Upper lobe of right lung (tissue), 1 donor: ENCODE results near the gene DPYD. TPM values are rescaled to one million over a fixed set of nuclear protein-coding genes. Genes with fewer than 3 reads are reported as not detected.

Source experiments
- ATAC-seq: fragments of 200-7000 bp; cut with Tn5 transposase; one replicate; pipeline ENCODE4 v1.9.1; 2020; ENCODE audit warnings: mild to moderate bottlenecking, moderate library complexity
- DNase-seq: peaks from one replicate; pipeline ENCODE4 v3.0.0-alpha.2; 2020
- H3K27ac ChIP-seq: fragments of 200-600 bp; one replicate; pipeline ENCODE4 v1.8.0; 2022
- H3K27me3 ChIP-seq: fragments of 200-600 bp; one replicate; pipeline ENCODE4 v1.8.0; 2022; ENCODE audit warnings: mild to moderate bottlenecking
- H3K36me3 ChIP-seq: fragments of 200-600 bp; one replicate; pipeline ENCODE4 v1.8.0; 2022
- H3K4me1 ChIP-seq: fragments of 200-600 bp; one replicate; pipeline ENCODE4 v1.8.0; 2022
- H3K4me3 ChIP-seq: fragments of 200-600 bp; one replicate; pipeline ENCODE4 v1.8.0; 2022; ENCODE audit warnings: mild to moderate bottlenecking
- H3K9me3 ChIP-seq: fragments of 200-600 bp; one replicate; pipeline ENCODE4 v1.8.0; 2022
- intact Hi-C: fragments of 100-400 bp; cut with DNase I; formaldehyde crosslinking; loops from one replicate; pipeline ENCODE4 v1.11.0; 2022
- total RNA-seq: library from RNA; stranded (reverse); fragmentation: NEBNext Ultra II Directional; extraction: Animal tissue kit (Norgen Biotek cat#: 25700); gene quantifications from one replicate; pipeline ENCODE4 v1.2.1, GENCODE V29; 2021
- TF ChIP-seq, protein P1 (sequence below): fragments of 200-600 bp; IDR thresholded peaks from one replicate; pipeline ENCODE4 v1.8.0; 2022; ENCODE audit warnings: antibody characterized with exemption
- donor health status: DM: no; HTN: yes; CAD: no; lungs with severe emphysema.

DPYD gene
- total RNA-seq, 1 donor from 2014 or later, result 82.7 TPM

DNA sequence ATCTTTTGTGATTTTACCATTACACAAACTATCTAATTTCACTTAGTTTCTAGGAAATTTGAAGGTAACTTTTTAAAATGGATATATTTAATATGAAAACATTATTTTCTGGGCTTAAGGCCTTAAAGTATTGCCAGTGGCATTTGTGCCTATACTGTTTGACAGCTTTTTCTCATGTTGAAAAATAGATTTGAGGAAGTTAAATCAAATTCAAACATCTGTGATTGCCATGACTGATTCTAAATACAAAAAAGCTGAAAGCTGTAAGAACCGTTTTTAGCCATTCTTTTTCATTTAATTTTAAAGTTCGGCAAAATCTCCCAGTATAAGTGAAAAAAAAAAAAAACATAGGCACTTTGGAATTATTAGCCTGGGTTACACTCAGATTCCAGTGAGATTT is 301.1 kb downstream of the DPYD start:
- no peak overlapping the region for H3K4me3 ChIP-seq
- no peak for ATAC-seq
- no peak overlapping the region for H3K27ac ChIP-seq

DNA sequence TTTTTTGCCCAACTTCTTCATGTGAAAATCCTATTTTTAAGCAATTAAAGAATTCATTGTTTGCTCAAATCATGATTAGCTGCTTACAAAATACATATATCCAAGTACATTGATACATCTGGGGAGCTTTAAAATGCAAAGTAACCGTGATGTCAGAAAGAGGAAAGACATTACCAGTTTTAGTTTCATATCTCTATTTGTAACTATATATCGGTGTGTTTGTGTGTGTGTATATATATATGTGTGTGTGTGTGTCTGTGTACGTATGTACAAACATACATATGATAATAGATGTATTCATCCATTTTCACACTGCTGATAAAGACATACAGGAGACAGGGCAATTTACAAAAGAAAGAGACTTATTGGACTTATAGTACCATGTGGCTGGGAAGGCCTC is 310.1 kb downstream of the DPYD start:
- Histone ChIP-seq H3K27ac (no peak overlapping the region), H3K27me3 (no peaks in the 10 kb centered on the region), H3K4me1 (no peaks in the 10 kb centered on the region), H3K9me3 (no peaks in the 10 kb centered on the region), H3K36me3 (no peaks in the 10 kb centered on the region), H3K4me3 (no peak overlapping the region)
- no peak for DNase-seq
- intact Hi-C loops, result no loop called here
- ATAC-seq, result no peak
- TF ChIP-seq, protein P1, sequence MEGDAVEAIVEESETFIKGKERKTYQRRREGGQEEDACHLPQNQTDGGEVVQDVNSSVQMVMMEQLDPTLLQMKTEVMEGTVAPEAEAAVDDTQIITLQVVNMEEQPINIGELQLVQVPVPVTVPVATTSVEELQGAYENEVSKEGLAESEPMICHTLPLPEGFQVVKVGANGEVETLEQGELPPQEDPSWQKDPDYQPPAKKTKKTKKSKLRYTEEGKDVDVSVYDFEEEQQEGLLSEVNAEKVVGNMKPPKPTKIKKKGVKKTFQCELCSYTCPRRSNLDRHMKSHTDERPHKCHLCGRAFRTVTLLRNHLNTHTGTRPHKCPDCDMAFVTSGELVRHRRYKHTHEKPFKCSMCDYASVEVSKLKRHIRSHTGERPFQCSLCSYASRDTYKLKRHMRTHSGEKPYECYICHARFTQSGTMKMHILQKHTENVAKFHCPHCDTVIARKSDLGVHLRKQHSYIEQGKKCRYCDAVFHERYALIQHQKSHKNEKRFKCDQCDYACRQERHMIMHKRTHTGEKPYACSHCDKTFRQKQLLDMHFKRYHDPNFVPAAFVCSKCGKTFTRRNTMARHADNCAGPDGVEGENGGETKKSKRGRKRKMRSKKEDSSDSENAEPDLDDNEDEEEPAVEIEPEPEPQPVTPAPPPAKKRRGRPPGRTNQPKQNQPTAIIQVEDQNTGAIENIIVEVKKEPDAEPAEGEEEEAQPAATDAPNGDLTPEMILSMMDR, result no peak

More for the DNA sequence above, 301.1 kb downstream of the DPYD start:
- Histone ChIP-seq H3K9me3 (no peaks in the 10 kb centered on the region), H3K36me3 (no peaks in the 10 kb centered on the region), H3K27me3 (no peaks in the 10 kb centered on the region), H3K4me1 (no peaks in the 10 kb centered on the region)
- no peak for DNase-seq
- intact Hi-C loops, result no loop called here
- TF ChIP-seq, protein P1, result no peak

DNA sequence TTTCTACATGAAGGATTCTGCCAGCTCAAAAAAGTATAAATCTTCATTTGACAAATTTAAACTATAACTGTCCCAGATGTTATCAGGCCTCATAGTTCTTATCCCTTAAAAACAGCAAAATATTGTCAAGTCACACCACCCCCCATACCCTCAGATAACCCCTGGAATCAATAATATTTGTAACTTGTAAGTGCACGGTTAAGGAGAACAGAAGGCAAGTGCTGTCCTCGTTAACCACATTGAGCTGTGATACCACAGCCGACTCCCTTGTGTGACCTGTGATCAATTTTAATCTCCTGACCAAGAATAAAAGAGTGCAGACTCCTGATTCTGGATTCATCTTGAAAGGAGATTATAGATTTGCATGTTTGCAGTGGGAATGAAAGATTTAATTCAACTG is 310.7 kb downstream of the DPYD start:
- Histone ChIP-seq H3K9me3 (no peaks in the 10 kb centered on the region), H3K27me3 (no peaks in the 10 kb centered on the region), H3K27ac (no peak overlapping the region), H3K36me3 (no peaks in the 10 kb centered on the region), H3K4me3 (no peak overlapping the region), H3K4me1 (no peaks in the 10 kb centered on the region)
- DNase-seq (no peak), ATAC-seq (no peak)
- TF ChIP-seq, protein P1, result no peak
- intact Hi-C loops, result no loop called here

GRCh38 chr1:97608272-97608671 is 312.6 kb downstream of the DPYD start:
- no peak overlapping the region for H3K4me3 ChIP-seq
- H3K27ac ChIP-seq, result no peak overlapping the region
- DNase-seq, result no peak
- H3K27me3 ChIP-seq, result no peaks in the 10 kb centered on the region
- H3K36me3 ChIP-seq, result no peaks in the 10 kb centered on the region
- intact Hi-C loops, result no loop called here
- H3K9me3 ChIP-seq, result no peaks in the 10 kb centered on the region
- H3K4me1 ChIP-seq, result no peaks in the 10 kb centered on the region
- no peak for ATAC-seq
- TF ChIP-seq, protein P1, result no peak

- intact Hi-C loops, result no loop called here
- Histone ChIP-seq H3K36me3 (no peaks in the 10 kb centered on the region), H3K4me3 (no peak overlapping the region), H3K27me3 (no peaks in the 10 kb centered on the region), H3K9me3 (no peaks in the 10 kb centered on the region), H3K4me1 (no peaks in the 10 kb centered on the region), H3K27ac (no peak overlapping the region)
- ATAC-seq (no peak), DNase-seq (no peak)
- TF ChIP-seq, protein P1, result no peak
Measured at GRCh38 chr1:97603776-97604175, 317.1 kb downstream of the DPYD start.

GRCh38 chr1:97603218-97603617 is 317.6 kb downstream of the DPYD start:
- TF ChIP-seq, protein P1, result no peak
- Histone ChIP-seq H3K36me3 (no peaks in the 10 kb centered on the region), H3K27me3 (no peaks in the 10 kb centered on the region), H3K4me1 (no peaks in the 10 kb centered on the region), H3K27ac (no peak overlapping the region), H3K4me3 (no peak overlapping the region), H3K9me3 (no peaks in the 10 kb centered on the region)
- intact Hi-C loops, result no loop called here
- no peak for DNase-seq
- ATAC-seq, result no peak
